Measurements from ENCODE around the gene EPB41L5. TPM values are rescaled to one million over a fixed set of nuclear protein-coding genes. Genes with fewer than 3 reads are reported as not detected.
A peak's percentile ranks its signal among the peaks of the same experiment; 100 is the strongest.

The EPB41L5 gene
- total RNA-seq, 2 experiments from 2014 or later, result 2.3 to 2.5 TPM

- no peaks in the 10 kb centered on the region for H3K27me3 Mint-ChIP-seq (ENCODE audit: low read depth)
- DNase-seq, result no peak
- no peak overlapping the region for H3K4me3 Mint-ChIP-seq
- H3K36me3 Mint-ChIP-seq (ENCODE audit: low read depth), result peaks cover 20% of the 10 kb centered on the region
- H3K27ac Mint-ChIP-seq, result no peak overlapping the region
- H3K4me1 Mint-ChIP-seq (ENCODE audit: low read depth), result peaks cover 51% of the 10 kb centered on the region
- CTCF ChIA-PET, result interaction anchor here (0.9 to 3.4 kb wide), 3 partner anchors 8 to 88 kb away, joined by 5 to 14 read pairs (median 7); no protein-coding TSS in a partner anchor
- intact Hi-C loops (cut with micrococcal nuclease), result loop anchor here (5.0 kb wide), 3 partner anchors 217 to 452 kb away; no protein-coding TSS in a partner anchor
- H3K9me3 Mint-ChIP-seq, result peaks cover 13% of the 10 kb centered on the region
These were observed 212.7 kb downstream of the EPB41L5 start for GRCh38 chr2:120225549-120226065.

- no peak overlapping the region for H3K4me3 Mint-ChIP-seq
- no peaks in the 10 kb centered on the region for H3K27me3 Mint-ChIP-seq (ENCODE audit: low read depth)
- H3K4me1 Mint-ChIP-seq (ENCODE audit: low read depth), result peaks cover 53% of the 10 kb centered on the region
- no peak for DNase-seq
- CTCF ChIA-PET, result interaction anchor here (3.1 to 3.4 kb wide), 2 partner anchors 51 to 87 kb away, joined by 8 to 14 read pairs; no protein-coding TSS in a partner anchor
- H3K27ac Mint-ChIP-seq, result no peak overlapping the region
- H3K9me3 Mint-ChIP-seq, result peaks cover 9% of the 10 kb centered on the region
- intact Hi-C loops (cut with micrococcal nuclease), result loop anchor here (5.0 kb wide), 3 partner anchors 216 to 451 kb away; no protein-coding TSS in a partner anchor
- peaks cover 13% of the 10 kb centered on the region for H3K36me3 Mint-ChIP-seq (ENCODE audit: low read depth)
These were observed 213.4 kb downstream of the EPB41L5 start for GRCh38 chr2:120226316-120226715.

GRCh38 chr2:120227111-120227991 lies 214.5 kb downstream of the EPB41L5 start:
- Mint-ChIP-seq H3K4me3 (no peak overlapping the region), H3K4me1 (ENCODE audit: low read depth) (peaks cover 52% of the 10 kb centered on the region), H3K36me3 (ENCODE audit: low read depth) (peaks cover 3% of the 10 kb centered on the region), H3K27ac (no peak overlapping the region), H3K9me3 (peaks cover 1% of the 10 kb centered on the region), H3K27me3 (ENCODE audit: low read depth) (no peaks in the 10 kb centered on the region)
- CTCF ChIA-PET, result interaction anchor here (0.7 to 3.4 kb wide), 7 partner anchors 26 to 118 kb away, joined by 3 to 14 read pairs (median 3); no protein-coding TSS in a partner anchor
- DNase-seq, result peak; percentile 49
- intact Hi-C loops (cut with micrococcal nuclease), result loop anchor here (5.0 kb wide), 3 partner anchors 215 to 450 kb away; no protein-coding TSS in a partner anchor

GRCh38 chr2:120228503-120228902 lies 215.6 kb downstream of the EPB41L5 start:
- CTCF ChIA-PET, result interaction anchor here (0.7 to 3.1 kb wide), 6 partner anchors 19 to 119 kb away, joined by 3 to 8 read pairs (median 3); no protein-coding TSS in a partner anchor
- intact Hi-C loops (cut with micrococcal nuclease), result loop anchor here (1.0 to 5.0 kb wide), 4 partner anchors 85 to 449 kb away; no protein-coding TSS in a partner anchor
- H3K27ac Mint-ChIP-seq, result no peak overlapping the region
- peak; percentile 35 for DNase-seq
- H3K4me1 Mint-ChIP-seq (ENCODE audit: low read depth), result peaks cover 59% of the 10 kb centered on the region
- H3K9me3 Mint-ChIP-seq, result no peaks in the 10 kb centered on the region
- H3K4me3 Mint-ChIP-seq, result no peak overlapping the region
- H3K27me3 Mint-ChIP-seq (ENCODE audit: low read depth), result no peaks in the 10 kb centered on the region
- H3K36me3 Mint-ChIP-seq (ENCODE audit: low read depth), result no peaks in the 10 kb centered on the region

Other genes starting within 250 kb of the EPB41L5 start
- gene TMEM185B, start 210.3 kb downstream of the EPB41L5 start, total RNA-seq, result 10 to 100 TPM; 11.4 to 12.2 TPM
- 10 to 100 TPM; 16.4 to 19.3 TPM for gene RALB, start 239.8 kb downstream of the EPB41L5 start, total RNA-seq